Measurements from ENCODE around the gene BMPR1A.

The BMPR1A gene

GRCh38 chr10:86792461-86793167 lies 36.2 kb downstream of the BMPR1A start:
- no peak overlapping the region for H3K27ac ChIP-seq
- TF ChIP-seq ZFX (IDR thresholded peaks at IDR 0.05; ENCODE audit: borderline replicate concordance) = no peak
- TF ChIP-seq, protein P1, sequence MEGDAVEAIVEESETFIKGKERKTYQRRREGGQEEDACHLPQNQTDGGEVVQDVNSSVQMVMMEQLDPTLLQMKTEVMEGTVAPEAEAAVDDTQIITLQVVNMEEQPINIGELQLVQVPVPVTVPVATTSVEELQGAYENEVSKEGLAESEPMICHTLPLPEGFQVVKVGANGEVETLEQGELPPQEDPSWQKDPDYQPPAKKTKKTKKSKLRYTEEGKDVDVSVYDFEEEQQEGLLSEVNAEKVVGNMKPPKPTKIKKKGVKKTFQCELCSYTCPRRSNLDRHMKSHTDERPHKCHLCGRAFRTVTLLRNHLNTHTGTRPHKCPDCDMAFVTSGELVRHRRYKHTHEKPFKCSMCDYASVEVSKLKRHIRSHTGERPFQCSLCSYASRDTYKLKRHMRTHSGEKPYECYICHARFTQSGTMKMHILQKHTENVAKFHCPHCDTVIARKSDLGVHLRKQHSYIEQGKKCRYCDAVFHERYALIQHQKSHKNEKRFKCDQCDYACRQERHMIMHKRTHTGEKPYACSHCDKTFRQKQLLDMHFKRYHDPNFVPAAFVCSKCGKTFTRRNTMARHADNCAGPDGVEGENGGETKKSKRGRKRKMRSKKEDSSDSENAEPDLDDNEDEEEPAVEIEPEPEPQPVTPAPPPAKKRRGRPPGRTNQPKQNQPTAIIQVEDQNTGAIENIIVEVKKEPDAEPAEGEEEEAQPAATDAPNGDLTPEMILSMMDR (IDR thresholded peaks at IDR 0.05) = no peak

DNA sequence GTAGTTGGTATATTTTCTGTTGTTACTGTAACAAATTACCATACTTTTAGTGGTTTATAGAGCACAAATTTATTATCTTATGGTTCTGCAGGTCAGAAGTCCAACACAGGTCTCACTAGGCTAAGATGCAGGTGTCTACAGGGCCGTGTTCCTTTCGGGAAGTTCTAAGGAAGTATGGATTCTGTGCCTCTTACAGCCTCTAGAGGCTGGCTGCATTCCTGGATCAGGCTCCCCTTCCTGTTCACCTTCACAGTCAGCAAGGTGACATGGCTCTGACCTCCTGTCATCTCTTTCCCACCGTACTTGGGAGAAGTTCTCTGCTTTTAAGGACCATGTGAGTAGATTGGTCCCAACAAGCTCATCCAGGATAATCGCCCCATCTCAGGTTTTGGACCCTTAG lies 37.3 kb downstream of the BMPR1A start:
- no peak overlapping the region for H3K27ac ChIP-seq
- TF ChIP-seq, protein P1 (IDR thresholded peaks at IDR 0.05) = no peak
- no peak for TF ChIP-seq ZFX (IDR thresholded peaks at IDR 0.05; ENCODE audit: borderline replicate concordance)

DNA sequence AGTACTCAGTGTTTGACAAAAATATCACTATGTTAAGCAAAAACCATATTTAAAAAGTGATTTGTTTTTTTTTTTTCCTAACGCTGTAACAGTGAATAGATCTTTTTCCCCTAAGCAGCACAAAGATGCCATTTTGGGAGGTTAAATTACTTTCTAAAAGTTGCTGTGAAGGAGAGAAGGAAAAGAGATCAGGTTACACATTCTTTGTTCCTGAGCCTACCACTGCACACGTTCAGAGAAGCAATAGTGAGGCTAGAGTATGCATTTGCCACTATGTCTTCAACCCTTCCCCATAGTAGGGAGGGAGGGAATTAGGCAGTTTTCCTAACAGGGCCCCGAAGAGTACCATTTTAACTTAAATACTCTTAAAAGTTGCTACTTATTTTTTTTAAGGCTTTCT lies 38.9 kb downstream of the BMPR1A start:
- H3K27ac ChIP-seq = no peak overlapping the region
- TF ChIP-seq, protein P1 (IDR thresholded peaks at IDR 0.05) = no peak
- no peak for TF ChIP-seq ZFX (IDR thresholded peaks at IDR 0.05; ENCODE audit: borderline replicate concordance)

GRCh38 chr10:86798025-86798424 lies 41.6 kb downstream of the BMPR1A start:
- TF ChIP-seq, protein P1 (IDR thresholded peaks at IDR 0.05) = no peak
- no peak for TF ChIP-seq ZFX (IDR thresholded peaks at IDR 0.05; ENCODE audit: borderline replicate concordance)
- H3K27ac ChIP-seq = no peak overlapping the region

GRCh38 chr10:86798611-86799010 lies 42.2 kb downstream of the BMPR1A start:
- TF ChIP-seq, protein P1 (IDR thresholded peaks at IDR 0.05) = no peak
- TF ChIP-seq ZFX (IDR thresholded peaks at IDR 0.05; ENCODE audit: borderline replicate concordance) = no peak
- no peak overlapping the region for H3K27ac ChIP-seq

DNA sequence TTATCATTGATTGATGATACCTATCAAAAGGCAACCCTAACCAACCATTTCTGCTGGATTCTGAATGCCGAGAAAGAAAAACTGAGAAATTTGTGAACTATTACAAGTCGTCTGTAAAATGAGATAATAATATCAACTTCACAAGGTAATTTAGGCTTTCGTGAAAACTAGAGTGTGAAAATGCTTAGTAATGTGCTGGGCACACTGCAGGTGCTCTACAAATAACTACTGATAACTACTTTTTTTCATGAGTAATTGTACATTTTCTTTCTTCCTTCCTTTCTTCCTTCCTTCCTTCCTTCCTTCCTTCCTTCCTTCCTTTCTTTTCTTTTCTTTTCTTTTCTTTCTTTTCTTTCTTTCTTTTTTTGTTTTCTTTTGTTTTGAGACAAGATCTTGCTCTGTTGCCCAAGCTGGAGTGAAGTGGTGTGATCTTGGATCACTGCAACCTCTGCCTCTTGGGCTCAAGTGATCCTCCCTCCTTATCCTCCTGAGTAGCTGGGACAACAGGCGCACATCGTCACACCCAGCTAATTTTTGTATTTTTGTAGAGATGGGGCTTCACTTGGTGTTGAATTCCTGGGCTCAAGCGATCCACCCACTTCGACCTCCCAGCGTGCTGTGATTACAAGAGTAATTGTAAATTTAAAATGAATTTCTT lies 42.9 kb downstream of the BMPR1A start:
- no peak overlapping the region for H3K27ac ChIP-seq

More for the DNA sequence above, 42.9 kb downstream of the BMPR1A start:
- TF ChIP-seq, protein P1 (IDR thresholded peaks at IDR 0.05) = no peak
- no peak for TF ChIP-seq ZFX (IDR thresholded peaks at IDR 0.05; ENCODE audit: borderline replicate concordance)
